ENCODE data around the gene SAT2.

SAT2 gene

GRCh38 chr17:7589891-7590691 is 37.5 kb downstream of the SAT2 start, which contains the start of gene SOX15:
TSS of gene SOX15 (minus strand) at chr17:7590094. CDS start at chr17:7589676, 418 bp downstream.
- DNase-seq, result no peak

GRCh38 chr17:7589204-7589868 is 38.3 kb downstream of the SAT2 start:
- DNase-seq, result peak; percentile 45

- no peak for DNase-seq
These were observed 38.9 kb downstream of the SAT2 start for GRCh38 chr17:7588553-7589203.

GRCh38 chr17:7587420-7588151 is 40.0 kb downstream of the SAT2 start:
- no peak for DNase-seq

GRCh38 chr17:7586673-7587419 is 40.8 kb downstream of the SAT2 start:
- no peak for DNase-seq

- DNase-seq, result peak; percentile 91
These were observed 44.1 kb downstream of the SAT2 start, which contains the start of gene MPDU1 for GRCh38 chr17:7583253-7584109. TSS of gene MPDU1 (plus strand) at chr17:7583852. CDS start at chr17:7583863, 11 bp downstream.

GRCh38 chr17:7582396-7583252 is 45.0 kb downstream of the SAT2 start:
- no peak for DNase-seq

- DNase-seq, result no peak
These were observed 46.7 kb downstream of the SAT2 start for GRCh38 chr17:7580604-7581575.

- no peak for DNase-seq
These were observed 47.6 kb downstream of the SAT2 start for GRCh38 chr17:7579834-7580603.

GRCh38 chr17:7579001-7579833 is 48.4 kb downstream of the SAT2 start, which contains the start of gene CD68:
TSS of gene CD68 (plus strand) at chr17:7579638. CDS start at chr17:7579678, 40 bp downstream.
- no peak for DNase-seq

GRCh38 chr17:7577327-7578199 is 50.1 kb downstream of the SAT2 start:
- no peak for DNase-seq

GRCh38 chr17:7576432-7576937 is 51.1 kb downstream of the SAT2 start:
- no peak for DNase-seq
